ENCODE data around the gene WWP2.
"Not testable (repeated sequence)": the region's sequence is repeated elsewhere in the genome, so short reads cannot be mapped to it uniquely, and the experiment has no call there.

The WWP2 gene

DNA sequence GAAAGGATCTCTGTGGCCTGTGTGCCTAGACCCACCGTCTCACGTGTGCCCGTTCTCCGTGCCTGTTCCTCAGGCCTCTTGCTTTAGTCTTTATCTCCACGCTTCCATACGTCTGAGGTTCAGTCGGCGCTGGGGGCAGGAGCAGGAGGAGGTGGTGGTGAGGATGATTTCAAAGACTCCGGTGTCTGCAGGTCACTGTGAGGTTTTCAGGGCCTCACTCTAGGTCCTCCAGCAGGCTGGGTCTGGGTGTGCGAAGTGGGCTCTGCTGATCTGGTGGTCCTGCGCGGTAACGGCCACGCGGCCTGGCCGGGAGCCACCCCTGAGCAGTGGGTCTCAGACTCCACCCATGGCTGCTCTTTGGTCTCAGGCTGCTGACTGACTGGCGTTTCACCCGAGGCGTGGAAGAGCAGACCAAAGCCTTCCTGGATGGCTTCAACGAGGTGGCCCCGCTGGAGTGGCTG, 174.6 kb downstream of the WWP2 start:
- H3K9ac ChIP-seq (ENCODE audit: low read depth, low read length) = no peak overlapping the region
- H3K36me3 ChIP-seq (ENCODE audit: insufficient read depth, low read length) = peaks cover 46% of the 10 kb centered on the region
- H3K4me1 ChIP-seq (ENCODE audit: control insufficient read depth, insufficient read depth, low read length) = no peaks in the 10 kb centered on the region
- no peak overlapping the region for H3K4me2 ChIP-seq (ENCODE audit: low read length)
- no peaks in the 10 kb centered on the region for H3K9me3 ChIP-seq (replicated peaks; ENCODE audit: low read length)
- H3K27me3 ChIP-seq (ENCODE audit: control insufficient read depth, insufficient read depth, low read length) = no peaks in the 10 kb centered on the region
- H3K4me3 ChIP-seq (ENCODE audit: low read length) = no peak overlapping the region

DNA sequence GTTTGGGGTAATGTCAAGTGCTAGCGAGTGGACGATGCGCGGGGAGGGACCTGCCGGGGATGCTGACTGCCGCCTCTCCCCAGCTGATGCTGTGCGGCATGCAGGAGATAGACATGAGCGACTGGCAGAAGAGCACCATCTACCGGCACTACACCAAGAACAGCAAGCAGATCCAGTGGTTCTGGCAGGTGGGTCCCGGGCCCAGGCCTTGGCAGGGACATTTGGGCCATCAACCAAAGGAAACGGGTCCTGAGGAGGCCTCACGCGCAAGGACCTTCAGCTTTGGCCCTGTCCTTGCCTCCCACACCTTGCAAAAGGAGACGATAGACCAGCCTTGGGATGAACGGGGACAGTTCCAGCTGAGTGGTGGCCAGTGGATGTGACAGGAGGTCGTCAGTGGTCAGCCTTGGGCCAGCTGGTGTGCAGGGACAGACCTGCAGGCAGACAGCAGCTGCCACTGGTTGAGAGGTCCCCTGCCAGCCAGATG, 175.4 kb downstream of the WWP2 start:
- Histone ChIP-seq H3K4me1 (ENCODE audit: control insufficient read depth, insufficient read depth, low read length) (no peaks in the 10 kb centered on the region), H3K4me3 (ENCODE audit: low read length) (no peak overlapping the region), H3K9me3 (replicated peaks; ENCODE audit: low read length) (no peaks in the 10 kb centered on the region), H3K9ac (ENCODE audit: low read depth, low read length) (no peak overlapping the region), H3K27me3 (ENCODE audit: control insufficient read depth, insufficient read depth, low read length) (no peaks in the 10 kb centered on the region), H3K4me2 (ENCODE audit: low read length) (no peak overlapping the region), H3K36me3 (ENCODE audit: insufficient read depth, low read length) (peaks cover 46% of the 10 kb centered on the region)

DNA sequence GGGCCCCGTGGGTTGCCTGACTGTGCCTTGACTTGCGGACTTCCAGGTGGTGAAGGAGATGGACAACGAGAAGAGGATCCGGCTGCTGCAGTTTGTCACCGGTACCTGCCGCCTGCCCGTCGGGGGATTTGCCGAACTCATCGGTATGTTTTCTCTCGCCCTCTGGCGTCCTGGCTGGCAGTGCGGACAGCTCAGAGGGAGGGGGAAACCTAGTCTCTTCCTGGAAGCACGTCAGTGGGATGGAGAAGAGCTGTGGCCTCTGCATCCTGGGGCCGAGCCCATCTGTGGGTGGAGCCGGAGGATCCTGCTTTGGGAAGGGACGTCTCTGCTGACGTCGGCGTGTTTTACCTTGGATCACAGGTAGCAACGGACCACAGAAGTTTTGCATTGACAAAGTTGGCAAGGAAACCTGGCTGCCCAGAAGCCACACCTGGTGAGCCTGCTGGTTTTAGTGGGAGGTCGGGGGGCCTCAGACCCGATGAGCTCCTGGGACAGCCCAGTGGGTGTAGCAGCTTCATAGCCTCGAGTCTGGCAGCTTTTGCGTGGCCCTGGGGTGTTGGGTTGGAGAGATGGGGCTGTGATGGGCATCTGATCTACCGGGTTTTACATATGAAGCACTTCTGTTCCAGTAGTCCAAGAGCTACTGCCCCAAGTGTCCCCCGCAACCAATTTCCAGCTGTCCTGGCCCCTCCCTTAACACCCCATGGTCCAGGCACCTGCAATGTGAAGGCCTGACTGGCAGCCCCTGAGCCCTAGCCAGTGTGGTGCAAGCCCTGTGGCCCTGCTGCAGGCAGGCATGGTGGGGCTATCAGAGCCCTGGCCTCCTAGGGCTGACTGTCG, 177.1 kb downstream of the WWP2 start:
- Histone ChIP-seq H3K4me2 (ENCODE audit: low read length) (no peak overlapping the region), H3K4me1 (ENCODE audit: control insufficient read depth, insufficient read depth, low read length) (no peaks in the 10 kb centered on the region), H3K9me3 (replicated peaks; ENCODE audit: low read length) (no peaks in the 10 kb centered on the region), H3K36me3 (ENCODE audit: insufficient read depth, low read length) (peaks cover 39% of the 10 kb centered on the region), H3K9ac (ENCODE audit: low read depth, low read length) (no peak overlapping the region), H3K4me3 (ENCODE audit: low read length) (no peak overlapping the region), H3K27me3 (ENCODE audit: control insufficient read depth, insufficient read depth, low read length) (no peaks in the 10 kb centered on the region)

DNA sequence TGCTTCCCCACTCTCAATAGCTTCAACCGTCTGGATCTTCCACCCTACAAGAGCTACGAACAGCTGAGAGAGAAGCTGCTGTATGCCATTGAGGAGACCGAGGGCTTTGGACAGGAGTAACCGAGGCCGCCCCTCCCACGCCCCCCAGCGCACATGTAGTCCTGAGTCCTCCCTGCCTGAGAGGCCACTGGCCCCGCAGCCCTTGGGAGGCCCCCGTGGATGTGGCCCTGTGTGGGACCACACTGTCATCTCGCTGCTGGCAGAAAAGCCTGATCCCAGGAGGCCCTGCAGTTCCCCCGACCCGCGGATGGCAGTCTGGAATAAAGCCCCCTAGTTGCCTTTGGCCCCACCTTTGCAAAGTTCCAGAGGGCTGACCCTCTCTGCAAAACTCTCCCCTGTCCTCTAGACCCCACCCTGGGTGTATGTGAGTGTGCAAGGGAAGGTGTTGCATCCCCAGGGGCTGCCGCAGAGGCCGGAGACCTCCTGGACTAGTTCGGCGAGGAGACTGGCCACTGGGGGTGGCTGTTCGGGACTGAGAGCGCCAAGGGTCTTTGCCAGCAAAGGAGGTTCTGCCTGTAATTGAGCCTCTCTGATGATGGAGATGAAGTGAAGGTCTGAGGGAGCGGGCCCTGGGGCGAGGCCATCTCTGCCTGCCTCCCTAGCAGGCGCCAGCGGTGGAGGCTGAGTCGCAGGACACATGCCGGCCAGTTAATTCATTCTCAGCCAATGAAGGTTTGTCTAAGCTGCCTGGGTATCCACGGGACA, 177.9 kb downstream of the WWP2 start:
- Histone ChIP-seq H3K9ac (ENCODE audit: low read depth, low read length) (no peak overlapping the region), H3K36me3 (ENCODE audit: insufficient read depth, low read length) (peaks cover 36% of the 10 kb centered on the region), H3K27me3 (ENCODE audit: control insufficient read depth, insufficient read depth, low read length) (no peaks in the 10 kb centered on the region), H3K9me3 (replicated peaks; ENCODE audit: low read length) (no peaks in the 10 kb centered on the region), H3K4me2 (ENCODE audit: low read length) (no peak overlapping the region), H3K4me3 (ENCODE audit: low read length) (no peak overlapping the region), H3K4me1 (ENCODE audit: control insufficient read depth, insufficient read depth, low read length) (no peaks in the 10 kb centered on the region)

DNA sequence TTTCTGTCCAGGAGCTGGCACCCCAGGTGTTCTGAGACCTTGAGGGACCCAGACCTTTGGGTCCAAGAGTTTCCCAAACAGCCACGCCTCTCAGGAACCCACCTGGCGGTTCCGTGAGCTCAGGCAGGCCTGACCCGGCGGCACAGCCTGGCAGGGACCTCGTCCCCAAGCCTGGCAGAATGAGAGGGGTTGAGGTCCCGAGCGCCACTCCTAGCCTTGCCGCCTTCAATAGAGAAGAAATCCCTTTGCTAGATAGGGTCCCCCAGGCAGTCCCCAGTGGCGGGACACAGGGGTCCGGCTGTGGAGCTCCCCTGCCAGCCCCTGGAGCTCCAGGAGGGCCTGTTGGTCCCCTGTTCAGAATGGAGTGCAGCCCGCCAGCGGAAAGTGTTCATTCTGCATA, 178.5 kb downstream of the WWP2 start:
- H3K9me3 ChIP-seq (replicated peaks; ENCODE audit: low read length) = no peaks in the 10 kb centered on the region
- no peak overlapping the region for H3K9ac ChIP-seq (ENCODE audit: low read depth, low read length)
- no peak overlapping the region for H3K4me3 ChIP-seq (ENCODE audit: low read length)
- peaks cover 33% of the 10 kb centered on the region for H3K36me3 ChIP-seq (ENCODE audit: insufficient read depth, low read length)
- H3K4me2 ChIP-seq (ENCODE audit: low read length) = no peak overlapping the region
- H3K4me1 ChIP-seq (ENCODE audit: control insufficient read depth, insufficient read depth, low read length) = no peaks in the 10 kb centered on the region
- no peaks in the 10 kb centered on the region for H3K27me3 ChIP-seq (ENCODE audit: control insufficient read depth, insufficient read depth, low read length)

DNA sequence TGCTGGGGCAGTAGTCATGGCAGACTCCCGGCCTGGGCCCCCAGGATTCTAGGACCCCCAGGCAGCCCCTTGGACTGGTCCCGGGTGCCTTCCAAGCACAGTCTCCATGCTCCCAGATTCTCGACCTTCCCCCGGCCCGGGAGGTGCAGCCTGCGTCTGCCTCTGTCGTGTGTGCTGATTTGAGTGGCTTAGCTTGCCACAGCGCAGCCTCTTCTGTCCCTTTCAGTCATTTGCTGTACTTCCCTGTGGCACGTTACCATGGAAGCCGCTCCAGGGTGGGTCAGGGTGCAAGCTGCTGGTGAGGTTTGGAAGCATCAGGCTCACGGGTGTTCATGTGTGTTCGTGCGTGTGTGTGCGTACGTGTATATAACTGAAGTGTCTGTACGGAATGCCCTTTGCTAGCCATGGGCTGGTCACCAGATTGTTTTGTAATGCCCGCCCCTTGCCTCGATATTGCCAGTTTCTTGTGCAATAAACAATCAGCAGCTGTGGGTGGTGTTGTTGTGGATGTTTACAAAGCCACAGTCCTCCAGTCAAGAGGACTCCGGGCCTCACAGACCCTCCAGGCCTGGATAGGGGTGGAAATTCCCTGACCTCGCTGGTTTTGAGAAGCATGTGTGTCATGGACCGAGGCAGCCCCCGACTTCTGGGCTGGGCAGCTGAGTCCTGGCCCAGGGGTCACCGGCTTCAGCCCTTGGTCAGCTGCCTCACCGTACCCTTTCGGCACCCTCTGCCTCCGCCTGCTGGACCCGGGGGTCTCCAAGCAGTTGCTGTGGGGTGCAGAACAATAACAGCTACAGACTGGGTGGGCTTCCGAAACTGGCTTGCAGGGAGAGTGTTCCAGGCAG, 179.3 kb downstream of the WWP2 start:
- Histone ChIP-seq H3K4me3 (ENCODE audit: low read length) (no peak overlapping the region), H3K9me3 (replicated peaks; ENCODE audit: low read length) (no peaks in the 10 kb centered on the region), H3K36me3 (ENCODE audit: insufficient read depth, low read length) (peaks cover 25% of the 10 kb centered on the region), H3K9ac (ENCODE audit: low read depth, low read length) (no peak overlapping the region), H3K4me2 (ENCODE audit: low read length) (no peak overlapping the region), H3K27me3 (ENCODE audit: control insufficient read depth, insufficient read depth, low read length) (no peaks in the 10 kb centered on the region), H3K4me1 (ENCODE audit: control insufficient read depth, insufficient read depth, low read length) (no peaks in the 10 kb centered on the region)

DNA sequence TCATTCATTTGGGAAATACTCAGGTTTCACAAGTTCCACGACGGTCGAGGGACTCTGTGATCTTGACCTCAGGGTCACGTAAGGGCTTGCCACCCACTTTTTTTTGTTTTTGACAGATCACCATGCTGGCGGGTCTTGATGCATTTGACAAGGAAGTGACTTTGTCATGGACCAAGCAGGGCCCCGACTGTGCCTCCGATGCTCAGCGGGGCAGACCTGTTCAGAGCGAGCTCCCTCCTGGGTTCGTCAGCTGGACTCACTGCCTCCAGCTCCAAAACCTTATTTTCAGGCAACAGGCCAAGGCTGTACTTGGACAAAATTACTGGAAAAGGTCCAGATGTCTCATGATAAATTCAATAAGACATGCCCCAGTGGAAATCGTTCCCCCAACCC, 180.0 kb downstream of the WWP2 start:
- Histone ChIP-seq H3K4me1 (ENCODE audit: control insufficient read depth, insufficient read depth, low read length) (no peaks in the 10 kb centered on the region), H3K4me3 (ENCODE audit: low read length) (no peak overlapping the region), H3K9me3 (replicated peaks; ENCODE audit: low read length) (no peaks in the 10 kb centered on the region), H3K36me3 (ENCODE audit: insufficient read depth, low read length) (peaks cover 20% of the 10 kb centered on the region), H3K9ac (ENCODE audit: low read depth, low read length) (no peak overlapping the region), H3K27me3 (ENCODE audit: control insufficient read depth, insufficient read depth, low read length) (no peaks in the 10 kb centered on the region), H3K4me2 (ENCODE audit: low read length) (no peak overlapping the region)

DNA sequence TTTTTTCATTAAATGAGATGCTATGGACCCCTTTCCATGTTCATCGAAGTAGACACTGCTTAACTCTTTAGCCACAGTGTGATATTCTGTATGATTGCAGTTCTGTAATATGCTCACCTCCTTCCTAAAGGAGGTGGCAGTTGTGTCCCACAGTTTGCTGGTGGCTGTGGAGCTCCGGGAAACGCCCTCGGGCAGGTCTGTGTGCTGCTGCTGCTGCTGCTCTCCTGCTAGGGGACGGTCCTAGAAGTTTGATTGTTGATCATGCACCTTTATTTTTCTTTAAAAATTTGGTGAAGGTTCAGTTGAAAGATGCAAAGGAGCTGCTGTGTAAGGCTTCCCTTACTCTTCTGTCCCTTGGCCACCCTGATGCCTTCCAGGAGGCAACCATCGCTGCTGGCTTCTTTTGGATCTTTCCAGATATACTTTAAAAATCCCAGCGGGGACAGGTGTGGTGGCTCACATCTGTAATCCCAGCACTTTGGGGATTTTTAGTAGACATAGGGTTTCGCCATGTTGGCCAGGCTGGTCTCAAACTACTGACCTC, 180.6 kb downstream of the WWP2 start:
- peaks cover 17% of the 10 kb centered on the region for H3K36me3 ChIP-seq (ENCODE audit: insufficient read depth, low read length)
- H3K4me3 ChIP-seq (ENCODE audit: low read length) = no peak overlapping the region

DNA sequence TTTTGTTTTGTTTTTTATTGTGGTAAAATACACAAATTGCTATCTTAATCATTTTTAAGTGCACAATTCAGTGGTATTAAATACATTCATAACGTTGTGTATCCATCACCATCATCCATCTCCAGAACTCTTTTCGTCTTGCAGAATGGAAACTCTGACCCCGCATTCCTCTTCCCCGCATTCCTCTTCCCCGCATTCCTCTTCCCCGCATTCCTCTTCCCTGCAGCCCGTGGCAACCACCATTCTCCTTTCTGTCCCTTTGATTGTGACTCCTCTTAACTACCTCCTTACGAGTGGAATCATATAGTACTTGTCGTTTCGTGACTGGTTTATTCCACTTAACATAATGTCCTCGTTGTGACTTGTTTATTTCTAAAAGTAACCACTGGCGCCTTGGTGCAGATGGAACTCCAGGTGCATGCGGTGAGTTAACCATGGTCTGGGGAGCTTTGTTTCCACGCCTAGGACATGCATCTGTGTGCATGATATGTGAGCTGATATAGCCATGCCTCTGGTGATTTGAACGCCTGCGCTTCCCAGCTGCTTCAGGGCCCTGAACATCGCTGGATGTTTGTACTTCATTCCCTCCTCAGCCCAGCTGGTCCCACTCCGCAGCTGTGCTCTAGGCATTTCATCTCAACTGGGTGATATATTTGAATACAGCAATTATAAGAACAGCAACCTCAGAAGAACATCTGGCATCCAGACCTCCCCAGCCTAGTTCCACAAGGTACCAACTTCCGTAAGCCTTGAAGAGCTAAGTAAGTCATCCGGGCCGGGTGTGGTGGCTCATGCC, 181.3 kb downstream of the WWP2 start:
- H3K4me2 ChIP-seq (ENCODE audit: low read length); H3K4me3 ChIP-seq (ENCODE audit: low read length); H3K9ac ChIP-seq (ENCODE audit: low read depth, low read length); H3K4me1 ChIP-seq (ENCODE audit: control insufficient read depth, insufficient read depth, low read length); H3K27me3 ChIP-seq (ENCODE audit: control insufficient read depth, insufficient read depth, low read length); H3K9me3 ChIP-seq (replicated peaks; ENCODE audit: low read length): not testable (repeated sequence)
- H3K36me3 ChIP-seq (ENCODE audit: insufficient read depth, low read length) = peaks cover 16% of the 10 kb centered on the region

More for the DNA sequence above, 180.6 kb downstream of the WWP2 start:
- H3K4me2 ChIP-seq (ENCODE audit: low read length) = no peak overlapping the region
- H3K9ac ChIP-seq (ENCODE audit: low read depth, low read length) = no peak overlapping the region
- H3K9me3 ChIP-seq (replicated peaks; ENCODE audit: low read length) = no peaks in the 10 kb centered on the region
- no peaks in the 10 kb centered on the region for H3K4me1 ChIP-seq (ENCODE audit: control insufficient read depth, insufficient read depth, low read length)
- H3K27me3 ChIP-seq (ENCODE audit: control insufficient read depth, insufficient read depth, low read length) = no peaks in the 10 kb centered on the region

DNA sequence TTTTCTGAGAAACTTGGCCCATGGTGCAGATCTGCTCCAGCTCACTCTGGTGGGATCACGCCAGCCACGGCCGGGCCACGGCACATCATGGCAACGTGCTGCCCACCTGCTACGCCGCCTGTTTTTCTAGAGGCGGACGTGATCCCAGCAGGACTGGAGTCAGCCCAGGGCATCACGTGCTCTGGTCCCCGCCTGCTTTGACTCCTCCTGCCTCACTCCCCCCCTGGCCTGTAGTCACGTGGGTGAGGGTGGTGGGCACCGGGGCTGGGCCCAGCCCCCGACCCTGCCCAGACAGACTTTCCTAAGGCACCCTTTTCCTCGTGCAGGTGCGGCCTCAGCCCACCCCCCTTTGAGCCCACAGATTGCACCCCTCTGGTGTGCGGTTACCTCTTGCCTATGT, 188.3 kb downstream of the WWP2 start:
- not testable (repeated sequence) for H3K4me1 ChIP-seq (ENCODE audit: control insufficient read depth, insufficient read depth, low read length); H3K27me3 ChIP-seq (ENCODE audit: control insufficient read depth, insufficient read depth, low read length); H3K36me3 ChIP-seq (ENCODE audit: insufficient read depth, low read length); H3K9ac ChIP-seq (ENCODE audit: low read depth, low read length); H3K4me3 ChIP-seq (ENCODE audit: low read length); H3K9me3 ChIP-seq (replicated peaks; ENCODE audit: low read length); H3K4me2 ChIP-seq (ENCODE audit: low read length)

Measured in skeletal muscle satellite cell (primary cell).